ENCODE results near the gene TIMM17A.

- no peak for TF ChIP-seq POLR2A (IDR thresholded peaks at IDR 0.05)
- TF ChIP-seq CTCF (IDR thresholded peaks at IDR 0.05) = no peak
- no peak for TF ChIP-seq POLR2AphosphoS5 (IDR thresholded peaks at IDR 0.05)
Observed at GRCh38 chr1:201964261-201964660, 9.0 kb downstream of the TIMM17A start.
